GM19395 (cell line): ENCODE measurements around the gene OSBPL5.
"Not testable (repeated sequence)": the region's sequence is repeated elsewhere in the genome, so short reads cannot be mapped to it uniquely, and the experiment has no call there.

ENCODE experiments used
- ATAC-seq: cut with Tn5 transposase; IDR thresholded peaks from one replicate; pipeline ENCODE4 v1.9.1; 2021; ENCODE audit warnings: mild to moderate bottlenecking, moderate library complexity; ENCODE audit not compliant: unreplicated experiment

Gene OSBPL5

GRCh38 chr11:3182462-3182852 lies 17.3 kb upstream of the OSBPL5 start:
- no peak for ATAC-seq

GRCh38 chr11:3181725-3182461 lies 16.8 kb upstream of the OSBPL5 start:
- ATAC-seq: no peak

- ATAC-seq: no peak
These were observed 15.8 kb upstream of the OSBPL5 start for GRCh38 chr11:3180869-3181268.

GRCh38 chr11:3178349-3178748 lies 13.2 kb upstream of the OSBPL5 start:
- ATAC-seq: no peak

GRCh38 chr11:3177931-3178330 lies 12.8 kb upstream of the OSBPL5 start:
- no peak for ATAC-seq

GRCh38 chr11:3176487-3176886 lies 11.4 kb upstream of the OSBPL5 start:
- ATAC-seq: no peak

- no peak for ATAC-seq
These were observed 10.1 kb upstream of the OSBPL5 start for GRCh38 chr11:3175194-3175593.

GRCh38 chr11:3174387-3174786 lies 9.3 kb upstream of the OSBPL5 start:
- no peak for ATAC-seq

GRCh38 chr11:3173795-3174194 lies 8.7 kb upstream of the OSBPL5 start:
- ATAC-seq: no peak

GRCh38 chr11:3171931-3172560 lies 6.9 kb upstream of the OSBPL5 start:
- no peak for ATAC-seq

- no peak for ATAC-seq
These were observed 5.9 kb upstream of the OSBPL5 start for GRCh38 chr11:3170756-3171650.

- ATAC-seq: no peak
These were observed 5.1 kb upstream of the OSBPL5 start for GRCh38 chr11:3170044-3170755.

GRCh38 chr11:3169255-3170043 lies 4.3 kb upstream of the OSBPL5 start:
- no peak for ATAC-seq

- ATAC-seq: not testable (repeated sequence)
These were observed 3.7 kb upstream of the OSBPL5 start for GRCh38 chr11:3168742-3169254.

GRCh38 chr11:3167143-3168119 lies 2.3 kb upstream of the OSBPL5 start:
- ATAC-seq: no peak

- ATAC-seq: no peak
These were observed 1.4 kb upstream of the OSBPL5 start for GRCh38 chr11:3166268-3167142.

- ATAC-seq: no peak
These were observed 782 bp upstream of the OSBPL5 start for GRCh38 chr11:3165916-3166267.

- ATAC-seq: no peak
These were observed 458 bp downstream of the OSBPL5 start for GRCh38 chr11:3164552-3165151.
